Esophagus muscularis mucosa (tissue), 4 donors: ENCODE measurements around the gene ARID1B.

Experiments used
- EP300 ChIP-seq: sonication (generic); formaldehyde crosslinking; IDR thresholded peaks from one replicate; pipeline ENCODE4 v1.6.1; 2017; ENCODE audit warnings: antibody characterized with exemption
- POLR2A ChIP-seq: fragments of 450-650 bp; IDR thresholded peaks from one replicate; pipeline ENCODE4 v1.6.1; 2017; ENCODE audit warnings: antibody characterized with exemption, moderate library complexity, mild to moderate bottlenecking, low read depth
- TF ChIP-seq, protein P1 (sequence below), 3 experiments: fragments of 200-600 bp in 2 of 3; fragments of 450-650 bp in 1 of 3; sonication (generic) in 2 of 3; IDR thresholded peaks; one replicate each; pipeline ENCODE4 v1.5.1; 2017 to 2019; ENCODE audit warnings: antibody characterized with exemption in 3 of 3, mild to moderate bottlenecking in 2 of 3, moderate library complexity in 1 of 3

DNA sequence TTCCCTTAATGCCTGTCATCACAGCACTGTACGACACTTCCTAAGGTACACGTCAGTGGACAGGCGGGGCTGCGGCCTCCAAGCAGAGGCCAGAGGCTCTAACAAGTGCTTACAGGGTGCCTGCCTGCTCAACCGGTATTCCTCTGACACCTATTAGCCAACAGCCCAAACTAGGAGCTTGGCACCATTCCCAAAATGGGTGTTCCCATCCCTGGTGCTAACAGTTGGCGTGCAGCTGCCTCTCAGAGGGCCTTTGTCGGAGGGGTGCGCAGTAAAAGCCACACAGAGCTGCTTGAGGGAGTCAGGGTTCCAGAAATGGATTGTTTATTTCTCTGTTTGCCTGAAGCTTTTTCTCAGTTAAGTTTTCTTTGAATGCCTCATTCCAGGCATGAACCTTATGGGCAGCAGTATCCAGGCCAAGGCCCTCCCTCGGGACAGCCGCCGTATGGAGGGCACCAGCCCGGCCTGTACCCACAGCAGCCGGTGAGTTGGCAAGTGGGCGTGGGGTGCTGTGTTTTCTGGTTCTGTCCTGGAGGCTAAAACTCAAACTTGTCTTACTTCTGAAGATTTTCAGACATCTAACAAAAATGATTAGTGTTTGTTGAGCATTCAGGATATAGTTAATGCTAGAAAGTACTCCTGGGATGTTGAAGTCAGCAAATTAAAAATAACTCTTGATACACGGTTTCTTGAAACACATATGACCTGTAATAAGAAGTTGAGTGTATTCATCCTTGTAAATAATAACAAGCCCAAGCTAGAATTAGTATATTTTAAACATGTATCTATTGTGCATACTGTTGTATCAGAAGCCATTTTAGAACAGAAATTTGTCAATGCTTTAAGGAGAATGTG lies 421.5 kb downstream of the ARID1B start:
- TF ChIP-seq POLR2A (no peak), EP300 (no peak)
- TF ChIP-seq, protein P1, sequence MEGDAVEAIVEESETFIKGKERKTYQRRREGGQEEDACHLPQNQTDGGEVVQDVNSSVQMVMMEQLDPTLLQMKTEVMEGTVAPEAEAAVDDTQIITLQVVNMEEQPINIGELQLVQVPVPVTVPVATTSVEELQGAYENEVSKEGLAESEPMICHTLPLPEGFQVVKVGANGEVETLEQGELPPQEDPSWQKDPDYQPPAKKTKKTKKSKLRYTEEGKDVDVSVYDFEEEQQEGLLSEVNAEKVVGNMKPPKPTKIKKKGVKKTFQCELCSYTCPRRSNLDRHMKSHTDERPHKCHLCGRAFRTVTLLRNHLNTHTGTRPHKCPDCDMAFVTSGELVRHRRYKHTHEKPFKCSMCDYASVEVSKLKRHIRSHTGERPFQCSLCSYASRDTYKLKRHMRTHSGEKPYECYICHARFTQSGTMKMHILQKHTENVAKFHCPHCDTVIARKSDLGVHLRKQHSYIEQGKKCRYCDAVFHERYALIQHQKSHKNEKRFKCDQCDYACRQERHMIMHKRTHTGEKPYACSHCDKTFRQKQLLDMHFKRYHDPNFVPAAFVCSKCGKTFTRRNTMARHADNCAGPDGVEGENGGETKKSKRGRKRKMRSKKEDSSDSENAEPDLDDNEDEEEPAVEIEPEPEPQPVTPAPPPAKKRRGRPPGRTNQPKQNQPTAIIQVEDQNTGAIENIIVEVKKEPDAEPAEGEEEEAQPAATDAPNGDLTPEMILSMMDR (IDR thresholded peaks at IDR 0.05): no peak
